GM03348 (cell line): ENCODE measurements around the gene OR7G2.
"Not testable (repeated sequence)": the region's sequence is repeated elsewhere in the genome, so short reads cannot be mapped to it uniquely, and the experiment has no call there.

Source experiments
- DNase-seq: peaks from one replicate; pipeline ENCODE4 v3.0.0; 2012; ENCODE audit warnings: low spot score

The OR7G2 gene

DNA sequence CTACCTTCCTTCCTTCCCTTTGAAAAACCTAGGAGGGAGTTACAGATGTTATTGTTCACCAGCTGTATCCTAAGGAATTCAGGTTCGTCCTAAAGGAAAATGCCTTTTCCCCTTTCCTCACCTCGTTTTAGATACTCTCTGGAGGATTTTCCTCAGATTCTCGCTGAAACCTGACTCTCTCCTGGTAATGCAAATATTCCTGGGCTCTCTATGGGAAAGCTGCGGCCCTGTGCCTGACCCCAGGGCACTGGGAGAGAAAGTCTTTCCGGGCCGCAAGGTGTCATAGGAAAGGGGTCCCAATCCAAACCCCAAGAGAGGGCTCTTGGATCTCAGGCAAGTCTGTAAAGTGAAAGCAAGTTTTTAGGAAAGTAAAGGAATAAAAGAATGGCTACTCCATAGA lies 33.5 kb downstream of the OR7G2 start:
- DNase-seq: no peak

DNA sequence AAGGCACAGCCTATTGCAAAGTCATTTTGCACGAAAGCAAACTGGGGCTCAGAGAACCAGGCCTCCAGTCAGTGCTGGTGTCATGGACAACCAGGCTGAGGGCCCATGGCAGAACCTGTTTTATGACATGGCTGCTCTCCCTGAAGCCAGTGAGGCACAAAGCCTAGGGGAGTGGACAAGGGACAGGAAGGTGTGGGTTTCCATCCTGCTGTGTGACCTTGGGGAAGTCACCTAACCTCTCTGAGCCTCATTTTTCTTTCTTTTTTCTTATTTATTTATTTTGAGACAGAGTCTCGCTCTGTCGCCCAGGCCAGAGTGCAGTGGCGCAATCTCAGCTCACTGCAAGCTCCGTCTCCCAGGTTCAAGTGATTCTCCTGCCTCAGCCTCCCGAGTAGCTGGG lies 35.6 kb downstream of the OR7G2 start:
- not testable (repeated sequence) for DNase-seq

DNA sequence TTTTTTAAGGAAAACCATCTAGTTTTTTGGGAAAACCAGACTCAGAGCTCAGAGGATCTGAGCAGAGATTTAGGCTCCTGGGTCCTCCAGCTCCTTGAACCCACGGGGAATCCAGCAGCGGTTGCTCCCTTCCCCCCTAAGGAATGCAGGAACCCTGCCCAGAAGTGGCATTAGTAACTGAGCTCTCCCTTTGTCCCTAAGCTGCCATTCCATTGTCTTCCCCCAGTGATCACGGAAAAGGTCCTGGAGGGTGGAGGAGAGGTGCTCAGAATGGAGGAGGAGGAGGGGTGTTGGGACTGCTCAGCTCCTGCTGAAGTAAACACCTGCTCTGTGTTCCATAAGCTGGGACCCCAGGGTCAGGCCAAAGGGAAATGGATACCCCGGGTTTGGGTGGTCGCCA lies 37.2 kb downstream of the OR7G2 start:
- no peak for DNase-seq

DNA sequence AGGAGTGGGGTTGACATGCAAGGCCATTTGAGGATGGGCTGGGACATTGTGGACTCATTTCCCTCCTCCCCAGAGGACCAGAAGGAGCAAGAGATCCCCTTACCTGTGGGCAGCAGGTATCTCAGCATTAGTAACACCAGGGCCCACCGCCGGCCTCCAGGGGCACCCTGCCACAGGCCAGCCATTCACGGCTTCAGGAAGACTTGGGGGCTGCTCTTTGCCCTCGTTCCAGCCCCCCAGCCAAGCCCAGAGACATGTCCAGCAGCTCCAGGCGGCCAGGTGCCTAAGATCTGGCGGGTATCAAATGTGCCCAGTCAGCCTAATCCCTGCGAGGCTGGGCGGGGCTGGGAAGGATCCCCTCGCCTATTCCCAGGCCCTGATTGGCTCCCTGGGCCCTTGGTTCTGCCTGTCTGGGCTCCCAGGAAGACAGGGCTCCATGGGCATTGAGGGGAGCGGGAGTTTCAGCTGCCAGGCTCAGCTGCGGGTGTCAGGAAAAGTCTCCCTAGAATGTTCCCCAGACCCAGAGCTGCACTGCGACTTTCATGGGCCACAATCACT lies 41.7 kb downstream of the OR7G2 start:
- no peak for DNase-seq

DNA sequence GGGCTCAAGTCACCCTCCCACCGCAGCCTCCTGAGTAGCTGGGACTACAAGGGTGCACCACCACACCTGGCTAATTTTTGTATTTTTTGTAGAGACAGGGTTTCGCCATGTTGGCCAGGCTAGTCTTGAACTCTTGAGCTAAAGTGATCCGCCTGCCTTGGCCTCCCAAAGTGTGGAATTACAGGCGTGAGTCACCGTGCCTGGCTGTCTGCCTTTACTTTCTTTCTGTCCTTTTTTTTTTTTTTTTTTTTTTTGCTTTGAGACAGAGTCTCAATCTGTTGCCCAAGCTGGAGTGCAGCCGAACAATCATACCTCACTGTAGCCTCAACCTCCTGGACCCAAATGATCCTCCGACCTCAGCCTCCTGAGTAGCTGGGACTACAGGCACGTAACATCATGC lies 45.4 kb downstream of the OR7G2 start:
- no peak for DNase-seq

DNA sequence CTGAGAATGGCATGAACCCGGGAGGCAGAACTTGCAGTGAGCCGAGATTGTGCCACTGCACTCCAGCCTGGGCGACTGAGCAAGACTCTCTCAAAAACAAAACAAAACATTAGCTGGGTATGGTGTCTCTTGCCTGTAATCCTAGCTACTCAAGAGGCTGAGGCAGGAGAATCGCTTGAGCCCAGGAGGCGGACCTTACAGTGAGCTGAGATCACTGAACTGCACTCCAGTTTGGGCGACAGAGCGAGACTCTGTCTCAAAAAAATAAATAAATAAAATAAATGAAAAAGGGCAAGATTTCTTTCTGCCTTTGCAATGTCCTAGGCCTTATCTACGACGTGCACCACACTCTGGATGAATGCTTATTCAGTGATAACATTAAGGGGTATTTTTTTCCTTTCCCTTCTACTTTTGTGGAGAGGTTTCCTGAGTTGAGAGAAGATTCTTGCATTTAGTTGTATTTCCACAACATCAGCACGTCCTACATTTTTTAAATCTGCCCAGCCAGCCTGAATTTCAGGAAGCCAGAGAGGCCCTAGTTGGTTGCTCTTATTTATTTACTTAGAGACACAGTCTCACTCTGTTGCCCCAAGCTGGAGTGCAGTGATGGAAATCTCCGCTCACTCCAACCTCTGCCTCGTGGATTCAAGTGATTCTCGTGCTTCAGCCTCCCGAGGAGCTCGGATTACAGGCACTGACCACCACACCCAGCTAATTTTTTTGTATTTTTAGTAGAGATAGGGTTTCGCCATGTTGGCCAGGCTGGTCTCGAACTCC lies 46.5 kb downstream of the OR7G2 start:
- no peak for DNase-seq

DNA sequence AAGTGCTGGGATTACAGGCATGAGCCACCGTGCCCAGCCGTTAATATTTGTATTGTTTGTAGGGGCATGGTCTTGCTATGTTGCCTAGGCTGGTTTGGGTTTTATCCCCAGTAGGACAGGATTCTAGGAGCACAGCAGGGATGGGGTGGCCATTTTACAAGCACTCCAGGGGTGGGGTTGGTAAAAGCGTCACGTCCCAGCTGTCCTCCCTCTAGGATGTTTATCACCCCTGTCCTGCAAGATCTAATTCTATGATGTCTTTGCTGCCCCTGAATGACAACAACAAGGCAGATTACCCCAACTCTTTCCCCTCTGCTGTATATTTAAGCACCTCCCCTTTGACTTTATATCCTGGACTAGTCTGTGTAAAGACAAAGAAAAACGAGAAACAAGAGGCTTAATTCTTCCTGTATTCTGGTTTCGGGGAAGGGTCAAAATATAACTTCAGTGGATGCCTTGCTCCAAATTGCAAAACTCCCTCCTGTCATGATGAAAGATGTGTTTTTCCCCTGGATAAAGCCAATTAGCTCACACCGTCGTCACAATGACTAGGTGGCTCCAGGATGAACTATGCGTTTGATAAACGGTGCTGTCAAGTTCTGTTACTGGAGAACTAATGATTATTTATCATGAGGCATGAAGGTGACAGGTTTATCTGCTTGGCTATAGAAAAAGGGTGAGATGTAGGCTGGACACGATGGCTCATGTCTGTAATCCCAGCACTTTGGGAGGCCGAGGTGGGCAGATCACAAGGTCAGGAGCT lies 48.2 kb downstream of the OR7G2 start:
- DNase-seq: no peak

DNA sequence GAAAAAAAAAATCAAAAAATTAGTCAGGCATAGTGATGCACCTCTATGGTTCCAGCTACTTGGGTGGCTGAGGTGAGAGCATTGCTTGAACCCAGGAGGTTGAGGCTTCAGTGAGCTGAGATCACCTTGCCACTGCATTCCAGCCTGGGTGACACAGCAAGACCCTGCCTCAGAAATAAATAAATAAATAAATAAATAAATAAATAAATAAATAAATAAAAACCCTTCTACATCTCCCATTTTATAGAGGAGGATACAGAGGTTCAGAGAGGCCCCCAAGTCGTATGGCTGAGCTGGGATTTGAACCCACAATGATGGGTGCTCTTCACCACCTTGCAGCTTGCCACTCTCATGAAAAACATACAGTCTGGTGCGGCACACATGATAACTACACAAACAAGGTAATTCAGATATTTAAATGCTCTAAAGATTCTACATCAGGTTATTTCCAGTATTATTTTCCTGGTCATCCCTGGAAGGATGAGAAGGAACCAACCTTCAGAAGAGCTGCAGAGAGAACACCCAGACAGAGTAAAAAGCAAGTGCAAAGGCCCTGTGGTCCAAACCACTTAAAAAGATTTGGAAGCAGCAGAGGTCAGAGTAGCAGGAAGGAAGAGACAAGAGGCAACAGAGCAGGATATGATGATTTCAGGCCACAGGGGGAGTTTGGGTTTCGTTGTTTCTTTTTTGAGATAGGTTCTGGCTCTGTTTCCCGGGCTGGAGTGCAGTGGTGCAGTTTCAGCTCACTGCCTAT lies 49.6 kb downstream of the OR7G2 start:
- DNase-seq: no peak

DNA sequence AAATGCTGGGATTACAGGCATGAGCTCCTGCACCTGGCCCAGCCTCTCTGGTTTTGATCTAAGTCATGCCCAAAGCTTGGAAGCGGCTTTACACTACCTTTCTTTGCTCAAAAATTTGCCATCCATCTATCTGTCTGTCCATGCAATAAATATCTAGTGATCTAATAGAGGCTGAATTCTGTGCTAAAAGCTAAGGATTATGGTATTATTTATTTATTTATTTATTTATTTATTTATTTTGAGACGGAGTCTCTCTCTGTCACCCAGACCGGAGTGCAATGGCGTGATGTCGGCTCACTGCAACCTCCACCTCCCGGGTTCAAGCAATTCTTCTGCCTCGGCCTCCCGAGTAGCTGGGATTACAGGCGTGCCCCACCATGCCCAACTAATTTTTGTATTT lies 51.1 kb downstream of the OR7G2 start:
- not testable (repeated sequence) for DNase-seq

DNA sequence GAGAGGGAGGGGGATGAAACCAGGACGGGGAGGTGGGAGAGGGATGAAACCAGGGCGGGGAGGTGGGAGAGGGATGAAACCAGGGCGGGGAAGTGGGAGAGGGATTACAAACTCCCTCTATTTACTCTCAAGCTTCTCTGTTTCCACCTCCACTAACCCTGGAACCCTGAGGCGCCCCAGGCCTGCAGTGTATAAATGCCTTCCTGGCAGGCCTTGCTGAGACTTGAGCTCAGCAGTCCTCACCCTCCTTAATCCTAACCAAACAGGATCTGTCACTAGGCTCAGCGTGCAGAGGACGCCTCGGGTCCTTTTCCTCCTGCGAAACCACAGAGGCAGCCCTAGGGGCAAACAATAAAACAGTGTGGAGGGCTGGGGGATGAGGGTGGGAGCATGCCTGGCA lies 52.5 kb downstream of the OR7G2 start:
- no peak for DNase-seq

DNA sequence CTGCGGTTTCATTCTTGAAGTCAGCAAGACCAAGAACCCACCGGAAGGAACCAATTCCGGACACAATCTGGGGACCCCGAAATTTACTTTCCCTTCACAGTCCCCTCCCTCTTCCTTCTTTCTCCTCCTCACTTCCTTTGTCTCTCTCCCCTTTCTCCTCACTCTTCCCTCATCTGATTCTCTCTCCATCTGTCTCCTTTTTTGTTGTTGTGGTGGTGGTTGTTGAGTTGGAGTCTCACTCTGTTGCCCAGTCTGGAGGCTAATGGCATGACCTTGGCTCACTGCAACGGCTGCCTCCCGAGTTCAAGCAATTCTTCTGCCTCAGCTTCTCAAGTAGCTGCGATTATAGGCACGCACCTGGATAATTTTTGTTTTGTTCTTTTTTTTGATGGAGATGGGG lies 53.1 kb downstream of the OR7G2 start:
- no peak for DNase-seq

DNA sequence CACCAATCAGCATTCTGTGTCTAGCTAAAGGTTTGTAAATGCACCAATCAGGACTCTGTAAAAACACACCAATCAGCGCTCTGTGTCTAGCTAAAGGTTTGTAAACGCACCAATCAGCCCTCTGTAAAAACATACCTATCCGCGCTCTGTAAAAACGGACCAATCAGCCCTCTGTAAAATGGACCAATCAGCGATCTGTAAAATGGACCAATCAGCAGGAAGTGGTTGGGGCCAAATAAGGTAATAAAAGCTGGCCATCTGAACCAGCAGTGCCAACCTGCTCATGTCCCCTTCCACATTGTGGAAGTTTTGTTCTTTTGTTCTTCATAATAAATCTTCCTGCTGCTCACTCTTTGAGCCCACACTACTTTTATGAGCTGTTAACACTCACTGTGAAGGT lies 53.6 kb downstream of the OR7G2 start:
- DNase-seq: not testable (repeated sequence)

DNA sequence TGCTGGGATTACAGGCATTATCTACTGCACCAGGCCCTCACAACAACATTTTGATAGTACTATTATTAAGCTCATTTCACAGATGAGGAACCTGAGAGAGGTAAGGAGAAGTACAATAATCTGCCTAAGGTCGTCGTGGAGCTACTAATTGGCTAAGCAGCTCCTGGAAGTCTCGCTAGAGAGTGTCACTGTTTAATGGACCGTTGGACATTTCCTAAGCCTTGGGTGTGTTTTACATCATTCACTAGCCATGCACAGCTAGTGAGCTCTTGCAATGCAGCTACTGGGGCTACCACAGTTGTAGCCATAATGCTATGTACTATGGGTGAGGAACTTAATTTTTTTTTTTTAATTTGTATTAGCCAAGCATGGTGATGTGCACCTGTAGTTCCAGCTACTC lies 54.4 kb downstream of the OR7G2 start:
- no peak for DNase-seq
